Common myeloid progenitor, CD34-positive (primary cell): ENCODE measurements around the gene IGF2BP1.

Experiments used
- CTCF ChIA-PET: fragments of 350-600 bp; sonication (Branson Sonifier 250); formaldehyde crosslinking; loops from one replicate; lab custom pipeline; 2021; ENCODE audit warnings: antibody characterized with exemption; lab: Charles Lee
- POLR2A ChIA-PET: fragments of 350-600 bp; sonication (Branson Sonifier 250); formaldehyde crosslinking; loops from one replicate; lab custom pipeline; 2021; ENCODE audit warnings: antibody characterized with exemption; lab: Charles Lee
- DNase-seq, 3 donors: peaks; one replicate each; pipeline versions ENCODE4 v3.0.0 to v3.0.0-alpha.2; 2013
- H3K27ac ChIP-seq, 2 experiments: 1 replicate in 1 of 2; 2 replicates in 1 of 2; pipeline ENCODE4 v1.7.0; 2013; ENCODE audit warnings: inconsistent platforms in 2 of 2, low read length in 2 of 2, mild to moderate bottlenecking in 2 of 2, low read depth in 1 of 2, moderate library complexity in 1 of 2; ENCODE audit not compliant: severe bottlenecking in 2 of 2, insufficient read depth in 1 of 2, poor library complexity in 1 of 2
- H3K27me3 ChIP-seq, 5 experiments: replicated peaks in 2 of 5; 1 replicate in 3 of 5; 2 replicates in 2 of 5; pipeline versions ENCODE4 v1.6.1 to v1.7.0; 2013; ENCODE audit warnings: low read length in 4 of 5, mild to moderate bottlenecking in 2 of 5, moderate library complexity in 2 of 5, inconsistent platforms in 1 of 5; ENCODE audit not compliant: insufficient read depth in 5 of 5, control insufficient read depth in 4 of 5
- H3K36me3 ChIP-seq, 4 experiments: 1 replicate in 2 of 4; 2 replicates in 2 of 4; pipeline versions ENCODE4 v1.6.1 to v1.7.0; 2013; ENCODE audit warnings: low read length in 3 of 4, control low read depth in 1 of 4, mild to moderate bottlenecking in 1 of 4; ENCODE audit not compliant: control insufficient read depth in 4 of 4, insufficient read depth in 4 of 4
- H3K4me1 ChIP-seq, 4 experiments: 1 replicate in 3 of 4; 2 replicates in 1 of 4; pipeline versions ENCODE4 v1.6.1 to v1.7.1; 2013; ENCODE audit warnings: low read length in 3 of 4, mild to moderate bottlenecking in 3 of 4, control low read depth in 1 of 4, inconsistent platforms in 1 of 4, moderate library complexity in 1 of 4; ENCODE audit not compliant: control insufficient read depth in 4 of 4, insufficient read depth in 4 of 4; ENCODE audit errors: control extremely low read depth in 1 of 4
- H3K4me3 ChIP-seq, 7 experiments: 1 replicate in 4 of 7; 2 replicates in 3 of 7; pipeline versions ENCODE4 v1.5.1 to v1.7.0; 2013; ENCODE audit warnings: mild to moderate bottlenecking in 7 of 7, low read length in 6 of 7, moderate library complexity in 6 of 7, inconsistent platforms in 2 of 7, low read depth in 2 of 7, control low read depth in 1 of 7; ENCODE audit not compliant: insufficient read depth in 4 of 7, control insufficient read depth in 1 of 7; ENCODE audit errors: extremely low read depth in 1 of 7
- H3K9me3 ChIP-seq, 5 experiments: 1 replicate in 4 of 5; 2 replicates in 1 of 5; pipeline versions ENCODE4 v1.6.1 to v1.7.1; 2013; ENCODE audit warnings: low read length in 4 of 5, mild to moderate bottlenecking in 2 of 5, inconsistent platforms in 1 of 5, low read depth in 1 of 5, moderate library complexity in 1 of 5; ENCODE audit not compliant: control insufficient read depth in 4 of 5, insufficient read depth in 2 of 5; ENCODE audit errors: control extremely low read depth in 1 of 5
- WGBS: methylation state at CpG from one replicate; pipeline ENCODE4 v1.1.5; 2013; ENCODE audit not compliant: insufficient coverage; 5-methylcytosine and 5-hydroxymethylcytosine counted together

IGF2BP1 gene

GRCh38 chr17:48970224-48970623, 27.0 kb upstream of the IGF2BP1 start:
- Histone ChIP-seq H3K36me3 (no peaks in the 10 kb centered on the region), H3K27ac (no peak overlapping the region), H3K9me3 (no peaks in the 10 kb centered on the region), H3K27me3 (peaks cover 0 to 64% (median 10%) of the 10 kb centered on the region in 5 experiments), H3K4me3 (no peak overlapping the region), H3K4me1 (no peaks in the 10 kb centered on the region)
- WGBS = 70% methylated on average over 4 of the region's 4 CpGs
- DNase-seq = no peak
- POLR2A ChIA-PET = interaction anchor here (1.4 kb wide), 1 partner anchor 20 kb away, joined by 4 read pairs; no protein-coding TSS in a partner anchor
- CTCF ChIA-PET = interaction anchor here (0.6 kb wide), 2 partner anchors 913 to 1270 kb away, joined by 3 read pairs; no protein-coding TSS in a partner anchor

DNA sequence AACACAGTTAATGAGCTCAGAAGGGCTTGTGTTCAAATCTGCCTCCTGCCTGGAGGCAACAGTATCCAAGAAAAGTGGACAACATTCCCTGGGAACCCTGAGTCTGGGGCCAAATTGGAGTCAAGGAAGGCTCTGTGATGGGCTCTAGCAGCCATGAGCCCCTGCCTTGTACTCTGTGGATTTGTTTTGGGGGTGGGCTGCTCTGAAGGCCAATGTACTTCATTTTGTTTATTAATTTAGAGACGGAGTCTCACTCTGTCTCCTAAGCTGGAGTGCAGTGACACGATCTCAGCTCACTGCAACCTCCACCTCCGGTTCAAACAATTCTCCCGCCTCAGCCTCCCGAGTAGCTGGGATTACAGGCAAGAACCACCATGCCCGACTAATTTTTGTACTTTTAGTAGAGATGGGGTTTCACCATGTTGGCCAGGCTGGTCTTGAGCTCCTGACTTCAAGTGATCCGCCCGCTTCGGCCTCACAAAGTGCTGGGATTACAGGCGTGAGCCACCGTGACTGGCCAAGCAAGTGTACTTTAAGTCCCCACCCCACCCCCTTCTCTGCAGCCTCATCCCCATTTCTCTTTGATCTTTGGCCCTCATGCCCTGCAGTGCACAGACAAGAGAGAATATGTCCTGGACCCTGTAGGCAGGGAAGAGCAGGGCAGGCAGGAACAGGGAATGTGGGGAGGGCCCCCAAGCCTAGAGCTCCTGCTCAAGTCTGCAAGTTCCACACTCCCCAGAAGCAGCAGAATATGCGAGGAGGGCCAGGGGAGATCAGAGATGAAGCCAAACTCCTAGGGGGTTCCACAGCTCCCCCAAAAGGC, 26.1 kb upstream of the IGF2BP1 start:
- H3K4me1 ChIP-seq = no peaks in the 10 kb centered on the region
- no peaks in the 10 kb centered on the region for H3K9me3 ChIP-seq
- ChIA-PET POLR2A (interaction anchor here (1.4 kb wide), 1 partner anchor 20 kb away, joined by 4 read pairs; no protein-coding TSS in a partner anchor), CTCF (no interaction called here)
- H3K36me3 ChIP-seq = no peaks in the 10 kb centered on the region
- H3K27ac ChIP-seq = no peak overlapping the region
- DNase-seq = no peak
- WGBS = 95% methylated on average over 6 of the region's 12 CpGs
- peaks cover 0 to 68% (median 10%) of the 10 kb centered on the region in 5 experiments for H3K27me3 ChIP-seq
- H3K4me3 ChIP-seq = no peak overlapping the region

DNA sequence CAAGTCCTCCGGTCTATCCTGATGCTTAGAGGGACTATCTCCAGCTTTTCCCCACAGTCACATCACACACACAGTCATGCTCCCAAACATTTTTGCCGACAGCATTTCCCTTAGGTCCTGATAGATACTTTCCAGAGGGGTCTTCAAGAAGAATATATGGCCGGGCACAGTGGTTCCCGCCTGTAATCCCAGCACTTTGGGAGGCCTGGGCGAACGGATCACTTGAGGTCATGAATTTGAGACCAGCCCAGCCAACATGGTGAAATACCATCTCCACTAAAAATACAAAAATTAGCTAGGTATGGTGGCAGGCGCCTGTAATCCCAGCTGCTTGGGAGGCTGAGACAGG, 24.5 kb upstream of the IGF2BP1 start:
- Histone ChIP-seq H3K27ac (no peak overlapping the region), H3K36me3 (no peaks in the 10 kb centered on the region), H3K4me3 (no peak overlapping the region), H3K27me3 (peaks cover 0 to 63% (median 10%) of the 10 kb centered on the region in 5 experiments), H3K4me1 (no peaks in the 10 kb centered on the region), H3K9me3 (no peaks in the 10 kb centered on the region)
- CTCF ChIA-PET = interaction anchor here (0.6 to 1.1 kb wide), 2 partner anchors 11 to 162 kb away, joined by 3 read pairs; no protein-coding TSS in a partner anchor
- DNase-seq = no peak
- 67% methylated on average over 3 of the region's 7 CpGs for WGBS
- POLR2A ChIA-PET = no interaction called here

DNA sequence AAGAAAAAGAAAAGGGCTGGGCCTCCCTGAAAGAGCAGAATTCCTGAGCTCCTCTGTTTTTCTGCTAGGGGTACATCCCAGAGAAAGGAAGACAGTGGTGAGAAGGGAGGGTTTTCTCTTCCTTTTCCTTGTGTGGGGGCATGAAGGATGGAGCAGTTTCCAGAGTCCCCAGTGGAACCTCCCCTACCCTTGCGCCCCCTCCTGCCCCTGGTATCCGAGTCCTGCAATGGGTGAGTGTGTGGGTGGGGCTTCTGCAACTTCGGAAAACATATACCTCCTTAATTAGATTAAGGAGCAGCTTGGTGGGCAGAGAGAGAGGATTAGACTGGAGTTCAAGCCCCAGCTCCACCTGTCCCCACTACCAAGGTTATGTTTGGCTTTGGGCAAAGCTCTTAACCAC, 23.4 kb upstream of the IGF2BP1 start:
- peaks cover 0 to 54% (median 10%) of the 10 kb centered on the region in 5 experiments for H3K27me3 ChIP-seq
- no peaks in the 10 kb centered on the region for H3K9me3 ChIP-seq
- WGBS = no CpG with 5 or more reads among the region's 3 CpGs
- CTCF ChIA-PET = interaction anchor here (0.9 kb wide), 1 partner anchor 10 kb away, joined by 3 read pairs; no protein-coding TSS in a partner anchor
- no peaks in the 10 kb centered on the region for H3K4me1 ChIP-seq
- H3K27ac ChIP-seq = no peak overlapping the region
- POLR2A ChIA-PET = no interaction called here
- no peak overlapping the region for H3K4me3 ChIP-seq
- no peak for DNase-seq
- H3K36me3 ChIP-seq = no peaks in the 10 kb centered on the region

DNA sequence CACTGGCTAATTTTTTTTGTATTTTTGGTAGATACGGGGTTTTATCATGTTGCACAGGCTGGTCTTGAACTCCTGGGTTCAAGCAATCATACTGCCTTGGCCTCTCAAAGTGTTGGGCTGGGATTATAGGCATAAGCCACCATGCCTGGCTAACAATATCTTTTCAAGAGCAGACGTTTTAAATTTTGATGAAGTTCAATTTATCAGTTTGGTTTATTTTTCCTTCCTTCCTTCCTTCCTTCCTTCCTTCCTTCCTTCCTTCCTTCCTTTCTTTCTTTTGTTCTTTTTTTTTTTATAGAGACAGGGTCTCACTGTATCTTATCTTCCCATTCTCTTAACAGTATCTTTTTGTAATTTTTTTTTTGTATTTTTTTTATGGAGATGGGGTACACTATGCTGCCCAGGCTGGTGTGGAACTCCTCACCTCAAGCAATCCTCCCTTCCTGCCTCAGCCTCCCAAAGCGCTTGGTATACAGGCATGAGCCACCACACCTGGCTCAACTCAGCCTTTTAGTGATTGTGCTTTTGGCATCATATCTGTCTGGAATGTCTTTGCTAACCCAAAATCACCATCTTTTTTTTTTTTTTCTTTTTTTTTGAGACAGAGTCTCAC, 15.2 kb upstream of the IGF2BP1 start:
- Histone ChIP-seq H3K4me1 (no peaks in the 10 kb centered on the region), H3K27ac (no peak overlapping the region), H3K9me3 (peaks cover 0 to 5% (median 0%) of the 10 kb centered on the region in 5 experiments), H3K27me3 (peaks cover 0 to 23% (median 8%) of the 10 kb centered on the region in 5 experiments), H3K4me3 (no peak overlapping the region), H3K36me3 (no peaks in the 10 kb centered on the region)
- WGBS = 100% methylated on average over 2 of the region's 3 CpGs
- no peak for DNase-seq
- ChIA-PET CTCF (no interaction called here), POLR2A (no interaction called here)

DNA sequence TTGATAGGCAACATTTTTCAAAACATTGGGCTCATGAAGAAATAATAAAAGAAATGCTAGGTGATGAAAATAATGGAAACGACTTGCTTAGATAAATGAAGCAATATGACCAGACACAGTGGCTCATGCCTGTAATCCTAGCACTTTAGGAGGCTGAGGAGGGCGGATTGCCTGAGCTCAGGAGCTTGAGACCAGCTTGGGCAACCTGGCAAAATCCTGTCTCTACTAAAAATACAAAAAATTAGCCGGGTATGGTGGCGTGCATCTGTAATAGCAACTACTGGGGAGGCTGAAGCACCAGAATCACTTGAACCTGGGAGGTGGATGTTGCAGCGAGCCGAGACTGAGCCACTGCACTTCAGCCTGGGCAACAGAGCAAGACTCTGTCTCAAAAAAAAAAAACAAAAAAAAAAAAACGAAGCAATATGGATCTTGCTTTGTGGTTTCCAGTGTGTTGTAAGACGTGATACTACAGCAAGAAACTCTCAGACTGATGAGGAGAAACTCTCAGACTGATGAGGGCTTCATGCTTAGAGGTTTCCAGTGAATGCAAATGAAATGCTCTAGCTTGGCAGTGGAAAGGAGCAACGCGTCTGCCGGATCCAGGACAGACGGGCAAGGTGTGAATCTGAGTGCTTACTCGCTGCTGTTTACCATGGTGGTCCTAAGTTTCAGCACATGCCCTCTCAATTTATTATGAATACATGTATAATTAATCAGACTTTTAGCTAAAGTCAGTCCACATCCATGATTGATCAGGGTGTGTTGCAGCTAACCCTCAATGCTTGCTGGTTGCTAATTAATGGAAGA, 11.5 kb upstream of the IGF2BP1 start:
- POLR2A ChIA-PET = no interaction called here
- no peak for DNase-seq
- H3K4me3 ChIP-seq = no peak overlapping the region
- WGBS = 89% methylated on average over 8 of the region's 13 CpGs
- peaks cover 2 to 45% (median 18%) of the 10 kb centered on the region in 5 experiments for H3K27me3 ChIP-seq
- H3K36me3 ChIP-seq = no peaks in the 10 kb centered on the region
- peaks cover 0 to 5% (median 0%) of the 10 kb centered on the region in 5 experiments for H3K9me3 ChIP-seq
- H3K27ac ChIP-seq = no peak overlapping the region
- CTCF ChIA-PET = no interaction called here
- no peaks in the 10 kb centered on the region for H3K4me1 ChIP-seq
